GOT3 (cell line): ENCODE measurements around the gene NEURL4.
"Not testable (repeated sequence)": the region's sequence is repeated elsewhere in the genome, so short reads cannot be mapped to it uniquely, and the experiment has no call there.

ENCODE experiments used
- DNase-seq: peaks from one replicate; lab custom pipeline; 2025; ENCODE audit warnings: mixed read lengths; lab: John Stamatoyannopoulos, UW

Gene NEURL4

GRCh38 chr17:7328840-7329373 is at the start of gene NEURL4:
NEURL4 (minus strand) TSS chr17:7329335; CDS start chr17:7329312, 23 bp downstream.
- DNase-seq = no peak

- no peak for DNase-seq
Observed at GRCh38 chr17:7374353-7374752, 45.2 kb upstream of the NEURL4 start.

DNA sequence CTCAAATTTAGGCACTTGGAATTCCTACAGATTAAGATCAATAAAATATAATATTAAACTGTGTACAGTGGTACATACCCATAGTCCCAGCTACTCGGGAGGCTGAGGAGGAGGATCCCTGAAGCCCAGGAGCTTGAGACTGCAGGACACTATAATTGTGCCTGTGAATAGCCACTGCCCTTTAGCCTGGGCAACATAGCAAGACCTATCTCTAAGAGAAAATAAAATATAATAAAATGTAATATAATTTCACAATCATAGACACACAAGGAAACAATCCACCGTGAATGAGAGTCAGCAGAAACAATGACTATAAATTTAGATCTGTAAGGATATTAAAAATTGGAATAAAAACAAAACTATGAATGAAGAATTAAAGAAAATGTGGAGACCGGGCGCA is 41.7 kb upstream of the NEURL4 start:
- no peak for DNase-seq

DNA sequence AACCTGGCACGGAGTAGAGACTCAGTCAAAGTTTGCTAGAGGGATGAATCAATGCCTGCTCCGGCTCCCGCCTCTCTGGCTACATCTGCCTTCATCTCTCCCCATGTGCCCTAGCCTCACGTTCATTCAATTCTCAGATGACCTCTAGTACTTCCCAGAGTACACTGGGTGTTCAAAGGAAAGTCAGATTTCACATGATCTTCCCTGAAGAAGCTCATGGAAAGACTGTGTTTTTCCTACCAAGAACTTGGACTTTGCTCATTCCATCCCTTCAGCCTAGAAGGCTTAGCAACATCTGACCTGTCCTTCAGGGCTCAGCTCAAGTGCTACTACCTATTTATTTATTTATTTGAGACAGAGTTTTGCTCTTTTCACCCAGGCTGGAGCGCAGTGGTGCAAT is 40.7 kb upstream of the NEURL4 start:
- no peak for DNase-seq

DNA sequence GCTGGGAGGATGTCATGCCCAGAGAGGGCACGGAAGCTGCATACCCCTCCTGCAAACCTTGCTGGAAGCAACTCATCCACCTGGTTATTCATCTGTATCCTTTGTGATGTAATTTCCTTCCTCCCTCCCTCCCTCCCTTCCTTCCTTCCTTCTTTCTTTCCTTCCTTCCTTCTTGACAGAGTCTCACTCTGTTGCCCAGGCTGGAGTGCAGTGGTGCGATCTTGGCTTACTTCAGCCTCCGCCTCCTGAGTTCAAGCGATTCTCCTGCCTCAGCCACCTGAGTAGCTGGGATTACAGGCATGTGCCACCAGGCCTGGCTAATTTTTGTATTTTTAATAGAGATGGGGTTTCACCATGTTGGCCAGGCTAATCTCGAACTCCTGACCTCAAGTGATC is 39.5 kb upstream of the NEURL4 start:
- not testable (repeated sequence) for DNase-seq

- no peak for DNase-seq
Observed at GRCh38 chr17:7367918-7368598, 38.9 kb upstream of the NEURL4 start.

- DNase-seq = no peak
Observed at GRCh38 chr17:7367083-7367482, 37.9 kb upstream of the NEURL4 start.

DNA sequence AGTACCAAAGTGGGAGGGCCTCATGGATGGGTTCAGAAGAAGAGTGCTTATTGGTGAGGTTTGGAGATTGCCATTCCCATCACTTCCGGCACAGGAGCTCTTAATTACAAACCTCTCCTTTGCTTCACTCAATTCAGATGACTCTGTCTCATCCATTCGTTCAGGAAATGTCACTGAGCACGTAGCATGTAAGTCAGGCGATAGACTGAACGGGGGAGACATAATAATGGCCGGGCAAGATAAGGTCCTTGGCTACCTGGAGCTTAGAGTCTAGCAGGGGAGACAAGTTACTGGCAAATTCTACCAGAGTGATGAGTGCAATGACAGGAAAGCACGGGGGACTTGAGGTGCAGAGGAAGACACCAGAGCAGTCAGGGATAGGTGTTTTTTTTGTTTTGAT is 36.8 kb upstream of the NEURL4 start:
- not testable (repeated sequence) for DNase-seq

- DNase-seq = no peak
Observed at GRCh38 chr17:7363311-7363710, 34.2 kb upstream of the NEURL4 start.

- DNase-seq = no peak
Observed at GRCh38 chr17:7361906-7362305, 32.8 kb upstream of the NEURL4 start.

DNA sequence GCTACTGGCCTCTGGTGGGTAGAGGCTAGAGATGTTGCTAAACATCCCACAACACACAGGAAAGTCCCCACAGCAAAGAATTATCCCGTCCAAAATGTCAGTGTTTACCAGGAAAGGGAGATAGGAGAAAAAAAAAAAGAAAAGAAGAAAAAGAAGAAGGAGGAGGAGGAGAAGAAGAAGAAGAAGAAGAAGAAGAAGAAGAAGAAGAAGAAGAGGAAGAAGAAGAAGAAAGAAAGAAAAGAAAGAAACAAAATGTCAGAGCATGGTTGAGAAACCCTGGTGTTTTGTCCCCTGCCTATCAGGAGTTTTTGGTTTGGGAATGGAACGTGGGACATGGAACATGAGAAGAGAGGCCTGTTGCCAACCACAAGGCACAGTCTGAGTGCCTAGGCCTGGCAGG is 28.2 kb upstream of the NEURL4 start:
- no peak for DNase-seq

GRCh38 chr17:7356756-7357155 is 27.6 kb upstream of the NEURL4 start:
- DNase-seq = no peak

- no peak for DNase-seq
Observed at GRCh38 chr17:7356072-7356549, 27.0 kb upstream of the NEURL4 start.

DNA sequence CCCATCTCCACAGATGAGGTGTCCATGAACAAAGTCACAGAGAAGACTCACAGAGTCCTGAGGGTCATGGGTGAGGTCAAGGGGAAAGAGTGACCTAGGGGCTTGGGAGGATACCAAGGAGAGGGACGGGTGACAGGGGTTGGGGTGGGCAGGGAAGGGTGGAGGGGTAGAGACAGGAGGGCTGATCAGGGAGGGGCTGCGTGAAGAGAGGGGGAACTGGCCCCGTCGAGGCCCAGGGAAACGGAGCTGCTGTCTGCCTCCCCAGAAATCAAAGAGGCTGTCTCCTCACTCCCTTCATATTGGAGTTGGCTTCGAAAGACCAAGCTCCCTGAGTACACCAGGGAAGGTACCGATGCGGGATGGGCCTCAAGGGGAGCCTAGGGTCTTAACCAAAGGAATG is 26.4 kb upstream of the NEURL4 start:
- no peak for DNase-seq

- DNase-seq = no peak
Observed at GRCh38 chr17:7355053-7355452, 25.9 kb upstream of the NEURL4 start, which contains the start of gene TMEM95. TMEM95 (plus strand) TSS chr17:7355156; CDS start chr17:7355205, 49 bp downstream.

DNA sequence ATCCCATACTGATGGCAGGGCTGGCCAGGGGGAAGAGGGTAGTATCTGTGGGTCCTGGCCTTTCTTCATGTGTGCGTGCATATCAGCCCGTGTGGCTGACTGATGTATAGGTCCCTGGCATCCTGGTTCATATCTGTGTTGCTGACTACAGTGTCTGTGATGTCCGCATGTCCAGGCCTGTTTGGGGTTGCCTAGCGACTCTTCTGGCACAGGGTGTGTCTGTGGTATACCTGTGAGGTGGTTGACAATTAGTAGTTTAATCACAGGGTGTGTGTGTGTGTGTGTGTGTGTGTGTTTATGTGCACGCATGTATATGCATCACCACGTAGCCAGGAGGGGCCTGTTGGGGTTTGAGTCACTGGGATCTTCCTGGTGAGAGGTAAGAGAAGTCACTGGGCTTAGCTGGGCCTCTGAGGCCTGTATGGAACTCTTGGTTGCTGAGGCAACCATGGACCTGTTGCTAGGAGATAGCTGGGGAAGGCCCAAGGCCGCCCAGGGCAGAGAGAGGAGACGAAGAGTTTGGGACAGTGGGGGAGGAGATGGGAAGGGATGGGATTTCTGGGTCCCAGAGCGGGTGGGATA is 25.2 kb upstream of the NEURL4 start:
- DNase-seq = no peak

GRCh38 chr17:7352910-7353635 is 23.9 kb upstream of the NEURL4 start:
- no peak for DNase-seq

- no peak for DNase-seq
Observed at GRCh38 chr17:7352503-7352889, 23.4 kb upstream of the NEURL4 start.

- DNase-seq = peak; percentile 97
Observed at GRCh38 chr17:7351665-7352502, 22.7 kb upstream of the NEURL4 start, which contains the start of gene KCTD11. KCTD11 (plus strand) TSS chr17:7352162.

GRCh38 chr17:7348478-7349242 is 19.5 kb upstream of the NEURL4 start:
- no peak for DNase-seq
